Left lung (tissue), 10 donors: ENCODE measurements around the gene MMS22L. TPM values are rescaled to one million over a fixed set of nuclear protein-coding genes. Genes with fewer than 3 reads are reported as not detected.
"Not testable (repeated sequence)": the region's sequence is repeated elsewhere in the genome, so short reads cannot be mapped to it uniquely, and the experiment has no call there.

ENCODE experiments used
- ATAC-seq: fragments of 200-7000 bp; cut with Tn5 transposase; one replicate; pipeline ENCODE4 v1.9.1; 2020; ENCODE audit warnings: moderate library complexity
- DNase-seq, 4 donors: peaks; one replicate each; pipeline ENCODE4 v3.0.0-alpha.2; 2013 to 2020
- H3K27ac ChIP-seq, 2 donors: fragments of 200-600 bp; sonication (generic) in 1 of 2; one replicate each; pipeline versions ENCODE4 v1.5.0 to v1.8.0; 2020 to 2021
- H3K27me3 ChIP-seq, 2 donors: fragments of 200-600 bp; sonication (generic) in 1 of 2; one replicate each; pipeline versions ENCODE4 v1.5.0 to v1.8.0; 2020 to 2021
- H3K36me3 ChIP-seq, 2 donors: fragments of 200-600 bp; sonication (generic) in 1 of 2; one replicate each; pipeline versions ENCODE4 v1.5.0 to v1.8.0; 2020 to 2021
- H3K4me1 ChIP-seq, 2 donors: fragments of 200-600 bp; one replicate each; pipeline ENCODE4 v1.8.0; 2021
- H3K4me3 ChIP-seq, 2 donors: fragments of 200-600 bp; sonication (generic) in 1 of 2; one replicate each; pipeline versions ENCODE4 v1.5.0 to v1.8.0; 2020 to 2021; ENCODE audit warnings: mild to moderate bottlenecking in 1 of 2
- H3K9me3 ChIP-seq, 2 donors: fragments of 200-600 bp; sonication (generic) in 1 of 2; one replicate each; pipeline versions ENCODE4 v1.5.0 to v1.8.0; 2020 to 2021
- intact Hi-C, 2 donors: fragments of 100-400 bp; cut with DNase I; formaldehyde crosslinking; loops; one replicate each; pipeline versions ENCODE4 v1.11.2 to v1.14.2; 2022
- polyA plus RNA-seq, 6 donors: library from polyadenylated mRNA; unstranded; fragments of 120-200 nt; gene quantifications; one replicate each; pipeline ENCODE4 v1.2.1, GENCODE V29; 2013; ENCODE audit not compliant: insufficient read length in 6 of 6
- total RNA-seq, 2 donors: library from RNA; stranded (reverse); fragmentation: NEBNext Ultra II Directional; extraction: Animal tissue kit (Norgen Biotek cat#: 25700); gene quantifications; one replicate each; pipeline ENCODE4 v1.2.1, GENCODE V29; 2021
- TF ChIP-seq, protein P1 (sequence below), 2 donors: fragments of 200-600 bp; sonication (generic) in 1 of 2; IDR thresholded peaks; one replicate each; pipeline versions ENCODE4 v1.5.0 to v1.8.0; 2021; ENCODE audit warnings: antibody characterized with exemption in 2 of 2
- donor health status: DM: no; HTN: yes; CAD: no.
- donor health status: DM: no; HTN: no; CAD: no.

MMS22L gene
- total and polyA plus RNA-seq, 8 donors: 11.6 to 19.5 (median 15.5) TPM

DNA sequence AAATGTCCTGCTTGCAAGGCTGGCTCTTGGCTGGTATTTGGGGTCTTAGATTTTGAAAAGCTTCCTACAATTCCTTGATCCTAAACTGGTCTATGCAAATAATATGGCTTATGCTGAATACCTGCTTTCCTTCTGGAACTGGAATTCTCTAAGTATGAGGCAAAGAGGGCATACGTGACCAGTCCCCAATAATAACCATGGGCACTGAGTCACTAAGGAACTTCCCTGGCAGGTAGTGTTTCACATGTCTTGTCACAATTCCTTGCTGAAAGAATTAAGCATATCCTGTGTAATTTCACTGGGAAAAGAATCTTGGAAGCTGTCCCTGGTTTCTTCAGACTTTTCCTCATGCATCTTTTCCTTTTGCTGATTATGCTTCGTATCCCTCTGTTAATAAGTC, 106.5 kb downstream of the MMS22L start:
- Histone ChIP-seq H3K4me3 (no peak overlapping the region), H3K27ac (peak overlapping the region in 1 of 2 donors; percentile 40), H3K36me3 (no peaks in the 10 kb centered on the region), H3K9me3 (no peaks in the 10 kb centered on the region), H3K4me1 (peaks cover 0 to 3% of the 10 kb centered on the region in 2 donors), H3K27me3 (no peaks in the 10 kb centered on the region)
- TF ChIP-seq, protein P1, sequence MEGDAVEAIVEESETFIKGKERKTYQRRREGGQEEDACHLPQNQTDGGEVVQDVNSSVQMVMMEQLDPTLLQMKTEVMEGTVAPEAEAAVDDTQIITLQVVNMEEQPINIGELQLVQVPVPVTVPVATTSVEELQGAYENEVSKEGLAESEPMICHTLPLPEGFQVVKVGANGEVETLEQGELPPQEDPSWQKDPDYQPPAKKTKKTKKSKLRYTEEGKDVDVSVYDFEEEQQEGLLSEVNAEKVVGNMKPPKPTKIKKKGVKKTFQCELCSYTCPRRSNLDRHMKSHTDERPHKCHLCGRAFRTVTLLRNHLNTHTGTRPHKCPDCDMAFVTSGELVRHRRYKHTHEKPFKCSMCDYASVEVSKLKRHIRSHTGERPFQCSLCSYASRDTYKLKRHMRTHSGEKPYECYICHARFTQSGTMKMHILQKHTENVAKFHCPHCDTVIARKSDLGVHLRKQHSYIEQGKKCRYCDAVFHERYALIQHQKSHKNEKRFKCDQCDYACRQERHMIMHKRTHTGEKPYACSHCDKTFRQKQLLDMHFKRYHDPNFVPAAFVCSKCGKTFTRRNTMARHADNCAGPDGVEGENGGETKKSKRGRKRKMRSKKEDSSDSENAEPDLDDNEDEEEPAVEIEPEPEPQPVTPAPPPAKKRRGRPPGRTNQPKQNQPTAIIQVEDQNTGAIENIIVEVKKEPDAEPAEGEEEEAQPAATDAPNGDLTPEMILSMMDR (IDR thresholded peaks at IDR 0.05): no peak
- DNase-seq (no peak), ATAC-seq (peak; percentile 65)
- intact Hi-C loops: no loop called here

DNA sequence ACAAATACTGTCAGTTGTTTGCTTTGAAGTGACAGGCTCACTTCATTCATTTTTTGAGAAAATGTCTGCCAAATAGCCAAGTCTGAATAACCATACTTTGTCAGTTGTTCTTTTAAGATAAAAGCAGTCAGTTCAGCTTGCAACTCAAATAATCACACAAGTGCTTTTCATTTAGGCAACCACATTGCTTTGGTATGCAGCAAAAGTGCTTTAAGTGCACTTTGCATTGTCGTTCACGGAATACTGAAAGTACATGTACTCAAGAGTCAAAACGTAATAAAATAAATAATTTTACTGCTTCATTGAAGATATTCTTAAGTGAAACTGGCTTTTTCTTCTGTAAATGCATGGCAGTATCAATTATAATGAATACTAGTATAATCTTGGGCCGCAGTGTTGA, 107.2 kb downstream of the MMS22L start:
- intact Hi-C loops: no loop called here
- Histone ChIP-seq H3K4me3 (no peak overlapping the region), H3K27ac (peak overlapping the region in 1 of 2 donors; percentile 40), H3K27me3 (no peaks in the 10 kb centered on the region), H3K9me3 (no peaks in the 10 kb centered on the region), H3K36me3 (no peaks in the 10 kb centered on the region), H3K4me1 (peaks cover 0 to 3% of the 10 kb centered on the region in 2 donors)
- TF ChIP-seq, protein P1 (IDR thresholded peaks at IDR 0.05): no peak
- peak; percentile 94 for ATAC-seq
- peak in 2 of 4 donors; percentile 15 to 68 for DNase-seq

DNA sequence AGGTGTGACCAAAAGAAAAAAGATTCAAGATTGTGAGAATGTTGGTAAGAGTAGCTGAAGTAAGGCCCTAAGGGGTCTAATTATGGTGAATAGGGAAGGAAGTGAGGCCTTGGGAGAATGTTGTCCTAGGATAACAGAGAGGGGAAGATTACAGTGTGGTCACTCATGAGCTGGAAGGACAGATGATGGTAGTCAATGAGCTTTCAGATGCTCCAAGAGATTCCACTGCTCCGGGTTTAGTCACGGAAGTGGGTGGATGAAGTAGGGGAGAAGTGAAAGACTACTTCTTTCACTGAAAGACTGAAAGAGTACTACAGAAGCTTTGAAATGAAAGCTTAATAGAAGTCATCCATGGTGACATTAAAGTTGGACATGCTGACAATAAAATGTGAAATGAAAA, 108.5 kb downstream of the MMS22L start:
- Histone ChIP-seq H3K27ac (no peak overlapping the region), H3K27me3 (no peaks in the 10 kb centered on the region), H3K4me3 (no peak overlapping the region), H3K4me1 (peaks cover 0 to 3% of the 10 kb centered on the region in 2 donors), H3K9me3 (no peaks in the 10 kb centered on the region), H3K36me3 (no peaks in the 10 kb centered on the region)
- DNase-seq: no peak
- intact Hi-C loops: no loop called here
- no peak for ATAC-seq
- TF ChIP-seq, protein P1 (IDR thresholded peaks at IDR 0.05): no peak

DNA sequence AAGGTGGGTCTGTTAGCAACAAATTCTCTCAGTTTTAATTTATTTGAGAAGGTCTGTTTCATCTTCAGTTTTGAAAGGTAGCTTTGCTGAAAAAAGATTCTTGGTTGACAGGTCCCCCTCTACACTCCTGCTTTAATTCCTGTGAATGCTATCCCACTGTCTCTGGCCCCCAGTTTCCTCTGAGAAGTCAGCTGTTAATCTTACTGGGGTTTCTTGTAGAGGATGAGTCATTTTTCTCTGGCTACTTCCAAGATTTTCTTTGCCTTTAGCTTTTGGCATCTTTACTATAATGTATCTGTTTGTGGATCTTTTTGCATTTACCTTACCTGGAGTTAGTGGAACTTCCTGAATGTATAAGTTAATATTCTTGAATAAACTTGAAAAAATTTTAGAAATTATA, 122.7 kb downstream of the MMS22L start:
- H3K4me3 ChIP-seq: no peak overlapping the region
- H3K9me3 ChIP-seq: peaks cover 0 to 12% of the 10 kb centered on the region in 2 donors
- no peaks in the 10 kb centered on the region for H3K27me3 ChIP-seq
- H3K27ac ChIP-seq: no peak overlapping the region
- intact Hi-C loops: no loop called here
- H3K36me3 ChIP-seq: peaks cover 0 to 21% of the 10 kb centered on the region in 2 donors
- TF ChIP-seq, protein P1 (IDR thresholded peaks at IDR 0.05): no peak
- ATAC-seq: no peak
- no peaks in the 10 kb centered on the region for H3K4me1 ChIP-seq
- DNase-seq: no peak

DNA sequence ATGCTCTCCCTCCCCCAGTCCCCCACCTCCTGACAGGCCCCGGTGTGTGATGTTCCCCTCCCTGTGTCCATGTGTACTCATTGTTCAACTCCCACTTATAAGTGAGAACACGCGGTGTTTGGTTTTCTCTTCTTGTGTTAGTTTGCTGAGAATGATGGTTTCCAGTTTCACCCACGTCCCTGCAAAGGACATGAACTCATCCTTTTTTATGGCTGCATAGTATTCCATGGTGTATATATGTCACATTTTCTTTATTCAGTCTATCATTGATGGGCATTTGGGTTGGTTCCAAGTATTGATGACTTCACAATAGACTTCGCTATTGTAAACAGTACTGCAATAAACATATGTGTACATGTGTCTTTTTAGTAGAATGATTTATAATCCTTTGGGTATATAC, 127.6 kb downstream of the MMS22L start:
- H3K9me3 ChIP-seq: peaks cover 0 to 12% of the 10 kb centered on the region in 2 donors
- H3K4me1 ChIP-seq, intact Hi-C loops, ATAC-seq, H3K4me3 ChIP-seq, H3K36me3 ChIP-seq, H3K27me3 ChIP-seq, DNase-seq, H3K27ac ChIP-seq: not testable (repeated sequence)

DNA sequence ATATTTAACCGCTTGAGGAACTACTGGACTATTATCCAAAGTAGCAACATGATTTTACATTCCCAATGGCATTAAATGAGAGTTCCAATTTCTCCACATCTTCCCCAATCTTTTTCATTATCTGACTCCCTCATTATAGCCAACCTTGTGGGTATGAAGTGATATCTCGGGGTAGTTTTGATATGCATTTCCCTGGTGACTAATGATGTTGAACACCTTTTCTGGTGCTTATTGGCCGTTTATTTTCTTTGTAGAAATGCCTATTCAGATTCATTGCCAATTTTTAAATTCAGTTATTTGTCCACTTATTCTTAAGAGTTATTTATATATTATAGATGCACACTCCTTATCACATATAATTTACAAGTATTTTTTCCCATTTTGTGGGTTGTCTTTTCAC, 129.0 kb downstream of the MMS22L start:
- DNase-seq (no peak), ATAC-seq (no peak)
- TF ChIP-seq, protein P1 (IDR thresholded peaks at IDR 0.05): no peak
- intact Hi-C loops: no loop called here
- Histone ChIP-seq H3K27ac (no peak overlapping the region), H3K4me1 (no peaks in the 10 kb centered on the region), H3K4me3 (no peak overlapping the region), H3K36me3 (peaks cover 0 to 4% of the 10 kb centered on the region in 2 donors), H3K9me3 (peaks cover 0 to 12% of the 10 kb centered on the region in 2 donors), H3K27me3 (no peaks in the 10 kb centered on the region)
